ENCODE results near the gene RASA3.
"Not testable (repeated sequence)": the region's sequence is repeated elsewhere in the genome, so short reads cannot be mapped to it uniquely, and the experiment has no call there.

RASA3 gene

DNA sequence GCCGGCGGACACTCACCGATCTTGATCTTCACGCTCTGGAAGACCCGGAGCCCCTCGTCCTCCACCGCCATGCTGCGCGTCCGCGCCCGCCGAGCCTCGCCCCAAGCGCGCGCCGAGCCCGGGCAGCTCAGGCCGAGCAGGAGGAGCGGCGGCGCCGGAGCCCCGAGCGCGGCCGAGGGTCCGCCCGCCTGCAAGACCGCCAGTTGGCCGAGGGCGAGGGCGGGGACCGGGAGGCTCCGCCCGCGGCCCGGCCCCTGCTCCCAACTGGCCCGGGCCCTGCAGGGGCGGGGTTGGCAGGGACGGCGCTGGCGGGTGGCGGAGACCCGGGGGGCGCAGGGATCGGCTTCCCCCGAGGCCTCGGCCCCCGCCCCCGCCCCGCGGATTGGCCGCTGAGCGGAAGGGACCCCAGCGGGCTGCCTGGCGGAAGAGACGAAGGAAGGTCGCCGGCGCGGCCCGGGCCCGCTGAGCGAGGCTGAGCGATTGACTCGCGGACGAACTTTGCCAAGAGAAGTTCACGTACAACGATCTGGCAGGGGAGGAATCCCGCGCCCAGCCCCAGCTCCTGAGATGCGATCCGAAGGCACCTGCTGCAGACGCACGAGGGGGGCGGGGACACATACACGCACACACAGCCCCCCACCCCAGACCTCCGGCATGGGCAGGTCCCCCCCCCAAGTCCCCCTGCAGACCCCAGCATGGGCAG lies at the start of gene RASA3:
Gene RASA3, minus strand, starts transcription at position 205 of the 703 bp plus-strand sequence. Its CDS starts 134 bp downstream, at position 71.
- DNase-seq, result peak; percentile 85 to 95 (median 88)

- no peak for DNase-seq
Observed at GRCh38 chr13:114179087-114179658, 46.8 kb upstream of the RASA3 start, which contains the start of gene CFAP97D2. TSS of gene CFAP97D2 (plus strand) at chr13:114179257. CDS start at chr13:114179331, 74 bp downstream.

- DNase-seq, result no peak
Observed at GRCh38 chr13:114177245-114178010, 45.0 kb upstream of the RASA3 start.

- not testable (repeated sequence) for DNase-seq
Observed at GRCh38 chr13:114176359-114176902, 44.0 kb upstream of the RASA3 start.

GRCh38 chr13:114174529-114174961 lies 42.1 kb upstream of the RASA3 start:
- no peak for DNase-seq

GRCh38 chr13:114173745-114174144 lies 41.3 kb upstream of the RASA3 start:
- DNase-seq, result no peak

- no peak for DNase-seq
Observed at GRCh38 chr13:114173272-114173671, 40.8 kb upstream of the RASA3 start.

DNA sequence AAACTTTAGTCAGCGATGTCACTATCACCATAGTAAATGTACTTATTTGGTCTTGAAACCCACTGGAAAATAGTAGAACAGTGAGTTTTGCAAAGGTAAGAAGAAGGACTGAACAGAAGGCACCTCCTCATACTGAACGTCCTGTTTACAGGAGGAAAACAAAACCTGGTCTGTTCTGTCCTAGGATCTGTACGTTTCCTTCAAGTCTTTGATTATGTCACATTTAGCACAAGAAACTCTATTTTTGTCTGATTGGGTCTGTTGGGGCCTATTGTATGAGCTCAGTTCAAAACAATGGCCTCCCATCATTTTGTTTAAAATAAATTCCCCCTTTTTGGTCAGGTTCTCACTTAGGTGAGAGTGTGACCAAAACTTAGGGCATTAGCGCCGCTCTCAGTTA lies 35.5 kb upstream of the RASA3 start:
- no peak for DNase-seq

- peak; percentile 74 to 86 (median 83) for DNase-seq
Observed at GRCh38 chr13:114167426-114167825, 35.0 kb upstream of the RASA3 start.

DNA sequence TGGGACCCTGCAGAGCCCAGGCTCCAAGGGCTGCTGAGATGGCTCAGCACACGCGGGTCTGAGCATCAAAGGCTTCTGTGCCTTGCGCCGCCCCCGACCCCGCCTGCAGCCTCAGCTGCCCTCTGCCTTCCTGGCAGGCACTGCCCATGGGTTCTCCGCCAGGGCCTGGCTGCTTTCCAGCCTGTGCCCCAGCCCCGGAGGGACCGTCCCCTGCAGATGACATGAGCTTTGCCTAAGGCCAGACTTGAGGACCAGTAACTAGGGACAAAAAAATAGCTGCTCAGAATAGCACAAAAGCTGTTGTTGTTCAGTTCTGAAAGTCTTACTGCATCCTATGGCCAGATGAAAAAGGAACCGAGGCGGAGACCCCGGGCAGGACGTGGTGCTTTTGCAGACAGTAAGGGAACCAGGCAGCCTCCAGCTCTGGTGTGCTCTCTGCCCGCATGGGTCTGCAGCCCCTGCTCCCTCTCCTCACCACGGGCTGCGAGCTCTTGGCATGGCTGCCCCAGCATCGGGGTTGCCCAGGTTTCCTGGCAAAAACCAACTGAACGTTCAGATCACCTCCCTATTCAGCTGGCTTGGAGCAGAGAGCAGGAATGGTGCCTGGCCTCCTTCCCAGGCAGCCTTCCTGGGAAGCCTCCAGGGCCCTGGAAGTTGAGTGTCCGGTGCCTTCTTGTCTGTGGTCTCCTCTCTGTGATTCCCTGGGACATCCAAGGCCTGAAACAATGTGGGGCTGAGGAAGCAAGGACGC lies 34.1 kb upstream of the RASA3 start:
- DNase-seq, result peak; percentile 29 to 63 (median 50)

DNA sequence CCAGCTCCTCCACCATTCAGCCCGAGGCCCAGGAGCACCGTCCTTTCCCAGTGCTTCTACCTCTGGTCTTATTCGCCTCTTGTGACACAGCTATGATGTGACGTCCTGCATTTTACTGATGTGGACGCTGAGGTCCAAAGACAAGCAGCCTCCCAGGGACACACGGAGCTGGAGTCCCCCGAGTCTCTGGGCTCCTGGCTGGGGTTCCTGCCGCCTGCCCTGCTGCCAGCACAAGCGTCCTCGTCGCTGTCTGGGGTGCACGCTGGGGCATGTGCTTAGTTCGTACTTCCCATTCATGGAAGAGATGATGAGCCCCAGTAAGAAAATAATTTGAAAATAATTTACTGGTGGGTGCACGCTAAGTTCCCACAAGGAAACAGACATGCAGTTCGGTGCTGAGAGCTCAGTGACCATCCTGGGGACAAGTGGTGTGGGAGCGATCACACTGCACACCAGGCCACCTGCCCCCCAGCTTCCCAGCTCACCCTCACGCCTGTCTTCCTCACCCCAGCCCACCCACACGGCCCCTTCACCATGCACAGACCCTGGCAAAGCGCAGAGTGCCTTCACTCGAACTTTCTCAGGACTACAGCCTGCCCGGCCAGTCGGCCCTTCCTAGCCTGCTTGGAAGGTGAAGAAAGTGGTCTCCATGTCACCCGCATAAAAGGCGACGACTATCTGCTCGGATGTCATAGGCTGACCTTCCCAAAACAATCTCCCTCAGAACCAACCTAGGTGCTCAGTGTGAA lies 32.4 kb upstream of the RASA3 start:
- DNase-seq, result no peak

DNA sequence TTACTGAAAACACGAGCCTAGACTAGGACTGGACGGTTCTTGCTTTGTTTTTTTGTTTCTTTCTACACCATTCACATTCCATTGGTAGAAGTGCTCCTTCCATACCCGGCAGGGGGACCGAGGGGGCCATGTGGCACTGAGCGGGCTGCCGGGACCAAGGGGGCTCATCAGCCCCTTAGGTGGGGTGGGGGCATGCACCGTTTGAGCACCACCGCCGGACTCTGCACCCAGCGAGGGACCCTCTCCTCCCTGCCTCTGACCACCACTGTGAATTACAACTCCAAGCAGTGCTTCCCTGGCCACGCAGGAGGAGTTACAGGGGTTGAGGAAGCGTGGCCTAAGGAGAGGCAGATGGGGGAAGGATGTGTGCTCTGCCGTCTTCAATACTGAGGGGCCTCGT lies 31.6 kb upstream of the RASA3 start:
- DNase-seq, result no peak

GRCh38 chr13:114162533-114162922 lies 30.1 kb upstream of the RASA3 start:
- DNase-seq, result no peak

DNA sequence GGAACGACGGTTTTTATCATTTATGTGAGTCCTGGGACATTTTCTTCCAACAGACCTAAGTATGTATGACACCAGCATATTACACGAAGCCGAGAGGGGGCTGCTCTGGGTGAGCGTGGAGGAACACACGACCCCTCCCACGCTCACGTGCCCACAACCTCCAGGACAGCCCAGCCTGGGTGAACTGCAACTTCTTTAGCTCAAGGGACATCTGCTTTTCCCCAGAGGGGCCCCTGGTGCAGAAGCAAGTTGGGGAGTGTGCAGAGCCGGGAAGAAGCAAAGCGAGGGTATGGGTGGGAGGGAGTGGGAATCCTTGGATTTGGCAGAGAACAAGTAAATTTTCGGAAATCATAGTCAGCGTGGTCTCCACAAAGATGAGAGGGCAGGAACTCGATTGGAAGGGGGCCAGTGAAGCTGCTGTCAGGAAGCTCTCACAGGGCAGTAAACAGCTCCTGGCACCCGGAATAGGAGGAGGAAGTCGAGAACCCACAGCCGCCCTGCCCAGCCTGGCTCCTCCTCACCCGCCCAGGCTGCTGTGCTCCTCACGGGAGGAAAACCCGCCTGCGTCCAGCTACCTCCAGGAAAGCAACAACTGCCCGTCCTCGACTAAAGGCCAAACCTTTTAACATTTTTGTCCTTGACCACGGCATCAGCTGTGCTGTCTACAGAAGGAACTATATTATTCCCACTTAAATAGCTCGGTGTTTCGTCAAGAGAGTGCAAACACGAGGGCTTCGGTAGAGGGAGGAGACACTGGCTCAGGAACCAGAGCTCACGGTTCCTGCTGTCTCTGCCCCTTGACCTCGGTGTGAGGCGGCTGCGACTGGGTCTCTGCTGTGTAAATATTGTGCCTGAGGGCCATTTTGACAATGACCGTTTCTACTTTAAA lies 29.5 kb upstream of the RASA3 start:
- peak; percentile 69 to 79 (median 70) for DNase-seq

DNA sequence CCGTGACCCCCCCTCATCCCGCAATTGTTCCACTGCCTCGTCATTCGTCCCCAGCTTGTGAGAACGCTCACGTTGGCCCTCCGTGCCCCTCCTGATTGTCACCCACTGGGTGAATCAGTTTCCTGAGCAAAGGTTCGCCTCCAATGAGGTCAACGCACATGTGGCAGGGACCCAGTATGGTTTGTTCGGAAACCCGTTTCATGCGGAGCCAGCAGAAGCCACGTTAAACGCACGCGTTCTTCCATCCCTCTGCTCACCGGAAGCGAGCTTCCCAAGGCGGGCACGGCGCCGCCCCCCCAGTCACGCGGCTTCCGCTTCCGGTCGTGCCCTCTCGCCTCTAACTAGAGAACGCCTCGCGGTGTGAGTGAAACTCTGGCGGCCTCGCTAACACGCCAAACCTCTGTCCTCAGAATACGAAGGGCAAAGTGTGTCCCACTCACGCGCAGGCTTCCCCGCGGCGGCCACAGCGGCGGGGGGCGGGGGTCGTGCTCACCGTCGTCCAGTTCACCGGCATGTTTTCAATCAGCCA lies 28.7 kb upstream of the RASA3 start:
- peak in 1 of 3 donors; percentile 17 for DNase-seq

GRCh38 chr13:114158869-114159666 lies 26.6 kb upstream of the RASA3 start:
- not testable (repeated sequence) for DNase-seq

GRCh38 chr13:114157869-114158495 lies 25.6 kb upstream of the RASA3 start:
- DNase-seq, result no peak

DNA sequence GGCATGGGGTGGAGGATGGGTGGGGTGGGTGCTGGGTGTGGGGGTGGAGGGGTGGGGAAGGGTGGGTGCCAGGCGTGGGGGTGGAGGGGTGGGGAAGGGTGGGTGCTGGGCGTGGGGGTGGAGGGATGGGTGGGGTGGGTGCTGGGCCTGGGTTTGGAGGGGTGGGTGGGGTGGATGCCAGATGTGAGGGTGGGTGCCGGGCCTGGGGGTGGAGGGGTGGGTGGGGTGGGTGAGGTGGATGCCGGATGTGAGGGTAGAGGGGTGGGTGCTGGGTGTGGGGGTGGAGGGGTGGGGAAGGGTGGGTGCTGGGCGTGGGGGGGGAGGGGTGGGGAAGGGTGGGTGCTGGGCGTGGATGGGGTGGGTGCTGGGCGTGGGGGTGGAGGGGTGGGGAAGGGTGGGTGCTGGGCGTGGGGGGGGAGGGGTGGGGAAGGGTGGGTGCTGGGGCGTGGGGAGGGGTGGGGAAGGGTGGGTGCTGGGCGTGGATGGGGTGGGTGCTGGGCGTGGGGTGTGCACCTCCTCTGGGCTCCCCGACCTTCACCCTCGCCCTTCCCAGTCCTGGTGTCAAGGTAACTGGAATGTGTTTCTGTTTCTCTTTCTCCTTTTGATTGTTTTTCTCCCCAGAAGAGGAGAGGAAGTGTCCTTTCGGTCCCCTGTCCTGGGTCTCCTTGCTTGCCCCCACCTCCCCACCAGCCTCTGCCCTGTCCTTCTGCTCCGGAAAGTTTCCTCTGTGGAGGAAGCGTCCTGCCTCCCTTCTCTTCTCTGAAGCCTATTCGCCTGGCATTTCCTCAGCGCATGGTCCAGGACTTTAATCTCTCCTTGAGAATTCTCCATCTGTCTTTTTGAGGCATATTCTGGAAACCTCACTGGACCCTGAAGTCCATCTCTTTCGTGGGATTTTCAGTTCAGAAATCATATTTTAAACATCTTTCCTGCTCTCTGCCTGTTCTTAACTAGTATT lies 23.8 kb upstream of the RASA3 start:
- DNase-seq, result no peak
